ENCODE measurements around the gene RNF167.

RNF167 gene

GRCh38 chr17:4939796-4940554 is at the start of gene RNF167, which contains the start of gene SLC25A11:
Gene RNF167 (plus strand): TSS chr17:4940268. CDS start chr17:4940910, 642 bp downstream.
Gene SLC25A11 (minus strand): TSS chr17:4940046. CDS start chr17:4939910, 136 bp downstream.
- peak; percentile 97 for DNase-seq

GRCh38 chr17:4891411-4892410 is 48.4 kb upstream of the RNF167 start:
- no peak for DNase-seq

- DNase-seq, result no peak
Observed at GRCh38 chr17:4892499-4893221, 47.4 kb upstream of the RNF167 start.

- no peak for DNase-seq
Observed at GRCh38 chr17:4893272-4893671, 46.8 kb upstream of the RNF167 start.

GRCh38 chr17:4893721-4894560 is 46.1 kb upstream of the RNF167 start:
- no peak for DNase-seq

- DNase-seq, result no peak
Observed at GRCh38 chr17:4895121-4895520, 44.9 kb upstream of the RNF167 start.

GRCh38 chr17:4895657-4896331 is 44.3 kb upstream of the RNF167 start:
- DNase-seq, result no peak

GRCh38 chr17:4896332-4897197 is 43.5 kb upstream of the RNF167 start:
- no peak for DNase-seq

- DNase-seq, result no peak
Observed at GRCh38 chr17:4897198-4897687, 42.8 kb upstream of the RNF167 start.

- DNase-seq, result no peak
Observed at GRCh38 chr17:4897785-4898184, 42.3 kb upstream of the RNF167 start.

GRCh38 chr17:4898351-4898750 is 41.7 kb upstream of the RNF167 start:
- DNase-seq, result no peak

GRCh38 chr17:4898927-4899326 is 41.1 kb upstream of the RNF167 start:
- DNase-seq, result no peak

GRCh38 chr17:4899341-4900230 is 40.5 kb upstream of the RNF167 start, which contains the start of gene C17orf107:
Gene C17orf107 (plus strand): TSS chr17:4899536. CDS start chr17:4899763, 227 bp downstream.
- peak; percentile 29 for DNase-seq

GRCh38 chr17:4900231-4901107 is 39.6 kb upstream of the RNF167 start:
- no peak for DNase-seq

- no peak for DNase-seq
Observed at GRCh38 chr17:4901108-4901647, 38.9 kb upstream of the RNF167 start.

GRCh38 chr17:4901648-4902344 is 38.3 kb upstream of the RNF167 start:
- no peak for DNase-seq

- no peak for DNase-seq
Observed at GRCh38 chr17:4902540-4902939, 37.5 kb upstream of the RNF167 start.

All from SIG-M5 (cell line).